K562 (cell line): ENCODE measurements around the gene MRFAP1. TPM values are rescaled to one million over a fixed set of nuclear protein-coding genes. Genes with fewer than 3 reads are reported as not detected.
A peak's percentile ranks its signal among the peaks of the same experiment; 100 is the strongest.

Experiments
- CHAMP1 ChIP-seq: fragments of 450-650 bp; IDR thresholded peaks from 2 replicates; pipeline ENCODE4 v1.6.1; 2016; ENCODE audit warnings: mild to moderate bottlenecking
- ESRRB ChIP-seq: fragments of 250-450 bp; sonication (Bioruptor Pico); IDR thresholded peaks from 2 replicates; pipeline ENCODE4 v1.5.0; 2020; ENCODE audit warnings: mild to moderate bottlenecking, moderate library complexity, borderline replicate concordance
- FIP1L1 ChIP-seq: fragments of 200-400 bp; formaldehyde crosslinking; IDR thresholded peaks from 2 replicates; pipeline ENCODE4 v1.6.1; 2018; ENCODE audit warnings: mild to moderate bottlenecking, low read depth, low read length; ENCODE audit not compliant: poor library complexity, severe bottlenecking
- GMEB1 ChIP-seq: fragments of 250-450 bp; sonication (Bioruptor Pico); IDR thresholded peaks from 2 replicates; pipeline ENCODE4 v1.4.0; 2020; ENCODE audit warnings: mild to moderate bottlenecking
- JUNB ChIP-seq: fragments of 450-650 bp; formaldehyde crosslinking; conservative IDR thresholded peaks from 2 replicates; pipeline ENCODE4 v1.4.0; 2020; ENCODE audit warnings: mild to moderate bottlenecking
- MAFF ChIP-seq: IDR thresholded peaks from 2 replicates; pipeline ENCODE4 v1.6.1; 2012; ENCODE audit warnings: low read length, improper control_type of control experiment
- MAFK ChIP-seq: IDR thresholded peaks from 2 replicates; pipeline ENCODE4 v1.6.1; 2011; ENCODE audit warnings: low read length, improper control_type of control experiment
- MCM7 ChIP-seq, 2 experiments: fragments of 450-650 bp; IDR thresholded peaks; 2 replicates each; pipeline ENCODE4 v1.6.1; 2016 to 2018
- NR2C2 ChIP-seq, 2 experiments: fragments of 200-800 bp in 1 of 2; sonication (Bioruptor generic) in 1 of 2; sonication (generic) in 1 of 2; formaldehyde crosslinking in 1 of 2; IDR thresholded peaks; 2 replicates each; pipeline versions ENCODE4 v1.6.1 to v1.8.0; 2016 to 2022; ENCODE audit warnings: mild to moderate bottlenecking in 1 of 2, missing compliant biosample characterization in 1 of 2, missing genetic modification characterization in 1 of 2, missing genetic modification reagents in 1 of 2
- PATZ1 ChIP-seq: fragments of 250-450 bp; sonication (Bioruptor Pico); IDR thresholded peaks from 2 replicates; pipeline ENCODE4 v1.5.0; 2020; ENCODE audit warnings: mild to moderate bottlenecking, borderline replicate concordance
- SOX6 ChIP-seq: fragments of 450-650 bp; IDR thresholded peaks from 2 replicates; pipeline ENCODE4 v1.6.1; 2014; ENCODE audit warnings: mild to moderate bottlenecking
- STAT5B ChIP-seq: fragments of 250-450 bp; sonication (Bioruptor Pico); IDR thresholded peaks from 2 replicates; pipeline ENCODE4 v1.8.0; 2021; ENCODE audit warnings: mild to moderate bottlenecking, inconsistent platforms
- TFE3 ChIP-seq: fragments of 450-650 bp; formaldehyde crosslinking; IDR thresholded peaks from 2 replicates; pipeline ENCODE4 v1.4.0; 2020; ENCODE audit warnings: mild to moderate bottlenecking, mixed read lengths
- YY1 ChIP-seq, 3 experiments: IDR thresholded peaks; 2 replicates each; pipeline ENCODE4 v1.6.1; 2011; ENCODE audit warnings: low read length in 2 of 3, mild to moderate bottlenecking in 2 of 3, moderate library complexity in 2 of 3, borderline replicate concordance in 1 of 3, control low read depth in 1 of 3, low read depth in 1 of 3; ENCODE audit not compliant: insufficient read depth in 3 of 3, insufficient replicate concordance in 2 of 3, control insufficient read depth in 1 of 3, insufficient read length in 1 of 3; ENCODE audit errors: extremely low read depth in 1 of 3
- ZNF184 ChIP-seq: sonication (generic); formaldehyde crosslinking; IDR thresholded peaks from 2 replicates; pipeline ENCODE4 v1.5.0; 2020; ENCODE audit warnings: missing genetic modification reagents
- ZNF740 ChIP-seq, 3 experiments: fragments of 200-800 bp in 1 of 3; sonication (Bioruptor generic) in 1 of 3; sonication (generic) in 1 of 3; formaldehyde crosslinking in 1 of 3; IDR thresholded peaks; 2 replicates each; pipeline versions ENCODE4 v1.6.1 to v1.8.0; 2016 to 2022; ENCODE audit warnings: mild to moderate bottlenecking in 2 of 3, missing compliant biosample characterization in 2 of 3, missing genetic modification characterization in 2 of 3, missing genetic modification reagents in 1 of 3
- polyA plus RNA-seq, 8 experiments: library from polyadenylated mRNA; depleted of rRNA in 4 of 8; stranded (reverse) in 5 of 8; unstranded in 3 of 8; fragments of >200 nt; fragmentation: Nextera tagmentation in 2 of 8; fragmentation: Illumina TruSeq in 1 of 8; extraction: Ambion mirVana in 2 of 8; extraction: Trizol in 1 of 8; gene quantifications; 2 replicates each; pipeline versions ENCODE4 v1.2.1 to v1.2.3, GENCODE V29; 2011 to 2014; ENCODE audit warnings: inconsistent platforms in 1 of 8, missing spikeins in 1 of 8
- total RNA-seq, 7 experiments: library from RNA; depleted of rRNA in 6 of 7; stranded (reverse); fragments of >200 nt in 6 of 7; fragmentation: Illumina TruSeq in 2 of 7; extraction: Trizol in 2 of 7; gene quantifications; 2 replicates each; pipeline versions ENCODE4 v1.2.1 to v1.2.3, GENCODE V29; 2011 to 2021; ENCODE audit warnings: low replicate concordance in 1 of 7

Gene MRFAP1
- total and polyA plus RNA-seq, 9 of the 15 experiments (the other 6 are each of a cell fraction or from before 2014, with no cell fraction given): 46.0 to 270 (median 151) TPM

- TF ChIP-seq ESRRB (CRISPR knock-in tag): no peak
- peak; percentile 100 for TF ChIP-seq GMEB1 (CRISPR knock-in tag)
- TF ChIP-seq MAFK: no peak
- no peak for TF ChIP-seq TFE3 (CRISPR knock-in tag)
- no peak for TF ChIP-seq MAFF
- no peak for TF ChIP-seq ZNF184 (CRISPR knock-in tag)
- TF ChIP-seq CHAMP1: no peak
- TF ChIP-seq ZNF740 (CRISPR knock-in tag; IDR thresholded peaks at IDR 0.05): no peak
- no peak for TF ChIP-seq ZNF740 (tag; IDR thresholded peaks at IDR 0.05)
- no peak for TF ChIP-seq JUNB
- TF ChIP-seq NR2C2 (CRISPR knock-in tag; IDR thresholded peaks at IDR 0.05): peak; percentile 74; the same call in 1 of the 2 replicates
- peak; percentile 43; the same call in 1 of the 2 replicates for TF ChIP-seq NR2C2 (tag; IDR thresholded peaks at IDR 0.05)
- TF ChIP-seq STAT5B (CRISPR knock-in tag): no peak
- peak; percentile 70 for TF ChIP-seq SOX6
- TF ChIP-seq PATZ1 (CRISPR knock-in tag): no peak
- no peak for TF ChIP-seq MCM7 (IDR thresholded peaks at IDR 0.05)
- TF ChIP-seq YY1 (IDR thresholded peaks at IDR 0.05; ENCODE audit: borderline replicate concordance in 1 of 3, control insufficient read depth in 1 of 3, extremely low read depth in 1 of 3, insufficient read depth in 3 of 3, insufficient read length in 1 of 3, insufficient replicate concordance in 2 of 3, low read depth in 1 of 3, low read length in 2 of 3): peak; percentile 70 to 95 (median 92)
- no peak for TF ChIP-seq FIP1L1
Observed at GRCh38 chr4:6640292-6641163, at the start of gene MRFAP1 (continued).
